SW480 (cell line): ENCODE results near the gene NTSR1.
A peak's percentile ranks its signal among the peaks of the same experiment; 100 is the strongest.

ENCODE experiments used
- DNase-seq: peaks from one replicate; pipeline ENCODE4 v3.0.0-alpha.2; 2016; ENCODE audit warnings: low spot score

Gene NTSR1

GRCh38 chr20:62694106-62694505 lies 14.5 kb upstream of the NTSR1 start:
- DNase-seq = no peak

DNA sequence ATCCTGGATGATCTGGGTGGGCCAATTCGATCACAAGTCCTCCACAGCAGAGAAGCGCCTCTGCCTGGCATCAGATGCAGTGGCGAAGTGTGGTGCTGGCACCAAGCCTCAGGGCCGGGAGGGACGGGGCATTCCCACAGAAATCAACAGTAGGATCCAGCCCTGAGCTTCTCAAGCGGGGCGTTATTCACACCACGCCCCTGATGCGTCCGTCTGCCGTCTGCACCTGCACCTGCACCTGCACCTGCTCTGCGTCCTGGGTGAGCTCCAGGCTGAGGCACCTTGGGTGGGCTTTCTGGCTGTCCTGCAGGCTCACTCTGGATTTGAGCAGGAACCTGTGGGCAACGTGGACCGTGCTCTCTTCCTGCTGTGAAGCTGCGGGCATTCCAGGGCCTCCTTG lies 13.8 kb upstream of the NTSR1 start:
- peak; percentile 44 for DNase-seq

DNA sequence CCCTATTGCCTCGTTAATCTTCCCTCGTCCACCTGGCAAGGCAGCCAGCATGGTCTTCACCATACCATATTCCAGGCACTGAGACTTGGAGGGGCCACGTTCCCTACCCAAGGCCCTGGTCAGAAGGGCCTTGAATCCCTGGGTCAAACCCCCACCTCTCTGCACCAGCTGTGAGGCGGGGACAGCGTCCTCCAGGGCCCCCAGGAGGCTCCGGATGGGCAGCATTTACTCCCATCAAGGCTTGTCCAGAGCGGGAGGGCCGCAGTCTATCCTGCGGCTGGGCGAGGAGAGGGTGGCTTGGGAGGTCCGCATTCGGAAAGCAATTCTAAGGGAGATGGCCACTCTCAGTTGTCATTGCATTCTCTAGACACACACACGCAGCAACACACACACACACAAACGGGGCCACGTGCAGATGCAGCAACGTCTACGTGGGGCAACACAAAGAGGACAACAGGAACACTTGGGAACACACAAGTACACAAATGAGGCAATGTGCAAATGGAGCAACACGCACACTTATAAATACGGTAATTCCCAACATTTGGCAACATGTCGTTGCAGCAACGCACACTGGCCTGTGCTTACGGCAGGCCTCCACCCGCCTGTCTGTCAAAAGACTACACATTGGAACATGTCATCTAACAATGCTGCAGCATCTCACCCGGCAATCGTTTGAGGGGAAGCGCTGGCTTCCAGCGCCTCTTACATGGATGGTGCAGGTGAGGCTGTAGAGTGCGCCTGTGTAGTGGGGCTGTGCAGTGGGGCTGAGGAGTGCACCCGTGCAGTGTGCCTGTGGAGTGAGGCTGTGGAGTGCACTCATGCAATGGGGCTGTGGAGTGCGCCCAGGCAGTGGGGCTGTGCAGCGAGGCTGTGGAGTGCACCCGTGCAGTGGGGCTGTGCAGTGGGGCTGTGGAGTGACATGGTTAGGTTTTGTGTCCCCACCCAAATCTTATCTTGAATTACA lies 12.9 kb upstream of the NTSR1 start:
- DNase-seq = no peak

GRCh38 chr20:62696434-62696957 lies 12.1 kb upstream of the NTSR1 start:
- no peak for DNase-seq

- DNase-seq = no peak
Observed at GRCh38 chr20:62696989-62697388, 11.6 kb upstream of the NTSR1 start.

DNA sequence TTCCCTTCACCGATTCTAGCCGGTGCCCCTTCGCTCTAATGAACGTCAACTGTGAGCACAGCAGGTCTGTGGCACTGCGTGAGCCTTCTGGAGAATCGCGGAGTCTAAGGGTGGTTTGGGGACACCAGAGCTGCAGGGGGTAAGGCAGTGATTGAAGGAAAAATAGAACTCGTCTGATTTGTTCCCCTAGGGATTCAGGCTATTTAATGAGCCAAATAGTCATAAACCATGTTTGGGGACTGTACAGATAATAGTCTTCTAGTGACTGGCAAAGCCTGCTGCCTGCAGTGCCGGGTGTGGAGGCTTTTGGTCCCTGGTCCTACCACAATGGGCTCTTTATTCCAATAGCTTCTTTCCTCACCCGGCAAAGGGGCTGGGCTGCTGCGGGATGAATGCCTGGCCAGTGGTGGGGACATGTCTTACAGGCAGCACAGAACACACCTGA lies 11.1 kb upstream of the NTSR1 start:
- peak; percentile 85 for DNase-seq

- DNase-seq = no peak
Observed at GRCh38 chr20:62698231-62698630, 10.4 kb upstream of the NTSR1 start.

- no peak for DNase-seq
Observed at GRCh38 chr20:62699296-62699695, 9.3 kb upstream of the NTSR1 start.

DNA sequence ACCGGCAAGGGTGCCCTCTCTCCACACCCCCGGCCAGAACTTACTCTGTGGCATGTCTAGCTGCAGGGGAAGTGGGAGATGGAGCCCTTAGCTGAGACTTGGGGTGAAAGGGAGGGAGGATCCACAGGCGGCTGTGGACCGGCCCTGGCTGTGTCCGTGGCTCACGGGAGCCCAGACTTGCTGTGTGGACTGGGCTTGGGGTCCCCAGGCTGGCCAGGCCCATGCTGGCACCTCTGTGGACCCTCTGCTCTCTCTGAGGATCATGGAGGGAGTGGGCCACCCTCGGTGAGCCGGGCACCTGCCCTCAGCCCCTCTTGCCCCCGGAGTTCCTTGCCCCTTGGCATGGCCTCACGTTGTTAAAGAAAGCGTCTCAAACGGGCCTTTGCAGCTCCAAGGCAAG lies 8.9 kb upstream of the NTSR1 start:
- no peak for DNase-seq

DNA sequence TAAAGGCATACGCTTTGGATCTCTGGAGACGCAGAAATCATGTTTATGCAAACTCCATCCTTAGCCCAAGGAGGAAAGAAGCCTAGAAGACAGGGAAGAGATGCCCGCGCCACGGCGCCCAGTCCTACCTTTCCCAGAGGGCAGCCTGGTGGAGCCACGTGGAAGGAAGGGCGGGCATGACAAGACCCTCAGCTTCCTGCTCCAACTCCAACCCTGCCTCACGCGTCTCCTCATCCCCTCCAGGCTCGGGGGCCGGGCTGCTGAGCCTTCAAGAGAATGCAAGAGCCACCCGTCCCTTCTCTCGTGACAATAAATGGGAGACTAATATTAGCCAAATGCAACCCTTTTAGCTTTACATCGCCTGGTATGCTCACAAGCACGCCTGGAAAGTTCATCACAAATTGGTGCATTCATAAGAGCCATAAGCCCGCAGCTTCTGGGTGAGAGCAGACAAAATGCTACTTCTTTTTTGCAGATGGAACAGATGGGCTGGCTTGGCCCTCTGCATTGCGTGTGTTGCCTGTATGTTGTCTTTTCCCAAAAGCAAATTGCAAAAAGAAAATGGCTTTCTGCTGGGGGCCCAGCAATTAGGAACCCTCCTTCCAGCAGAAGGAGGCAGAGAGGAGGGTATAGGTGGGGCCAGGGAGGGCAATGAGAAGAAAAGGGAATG lies 8.2 kb upstream of the NTSR1 start:
- DNase-seq = no peak

- DNase-seq = no peak
Observed at GRCh38 chr20:62701161-62702012, 7.2 kb upstream of the NTSR1 start.

DNA sequence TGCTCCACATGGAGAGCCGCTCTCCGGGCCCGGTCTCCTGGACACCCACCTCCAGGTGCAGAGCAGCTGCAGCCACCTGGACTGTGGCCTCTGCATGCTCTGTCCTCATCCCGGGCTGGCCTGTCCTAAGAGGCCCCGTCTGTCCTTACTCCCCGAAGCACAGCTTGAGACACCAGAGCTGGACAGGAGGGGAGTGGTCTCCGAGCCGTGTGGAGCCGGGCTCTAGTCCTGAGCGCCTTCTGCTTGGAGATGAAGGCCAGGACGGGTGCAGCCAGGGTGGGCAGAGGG lies 6.7 kb upstream of the NTSR1 start:
- DNase-seq = no peak

GRCh38 chr20:62702895-62703852 lies 5.5 kb upstream of the NTSR1 start:
- peak; percentile 88 for DNase-seq

GRCh38 chr20:62703853-62704228 lies 4.8 kb upstream of the NTSR1 start:
- peak; percentile 41 for DNase-seq

GRCh38 chr20:62704341-62704948 lies 4.2 kb upstream of the NTSR1 start:
- peak; percentile 98 for DNase-seq

DNA sequence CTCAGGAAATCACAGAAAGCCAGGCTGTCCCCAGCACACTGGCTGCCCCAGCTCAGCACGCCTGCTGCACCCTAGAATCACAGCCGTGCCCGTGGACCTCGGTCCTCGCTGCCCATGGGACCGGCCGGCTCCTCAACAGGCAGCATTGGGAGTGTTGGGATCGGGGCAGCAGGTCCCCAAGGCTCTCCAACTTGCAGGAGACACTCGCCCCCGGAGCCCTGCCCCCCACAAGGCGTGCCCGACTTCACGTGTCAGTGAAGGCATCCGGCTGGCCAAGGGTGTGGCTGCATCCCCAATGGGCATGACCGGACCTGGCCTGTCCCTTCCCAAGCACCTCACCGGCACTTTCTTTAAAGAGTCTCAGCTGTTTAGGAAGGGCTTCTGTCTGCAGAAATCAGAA lies 3.0 kb upstream of the NTSR1 start:
- peak; percentile 87 for DNase-seq

DNA sequence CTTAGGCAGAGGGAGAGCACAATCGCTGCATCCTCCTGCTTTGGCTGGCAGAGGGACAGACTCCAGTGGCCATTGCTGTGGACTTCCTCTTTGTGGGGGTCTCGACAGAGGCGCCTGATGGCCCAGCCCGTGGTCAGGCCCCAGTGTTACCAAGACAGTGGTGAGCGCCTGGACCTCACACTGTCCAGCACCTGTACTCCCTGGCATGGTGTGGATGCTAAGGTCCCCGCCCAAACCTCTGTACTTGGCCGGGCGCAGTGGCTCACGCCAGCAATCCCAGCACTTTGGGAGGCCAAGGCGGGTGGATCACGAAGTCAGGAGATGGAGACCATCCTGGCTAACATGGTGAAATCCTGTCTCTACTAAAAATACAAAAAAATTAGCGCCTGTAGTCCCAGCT lies 2.3 kb upstream of the NTSR1 start:
- DNase-seq = no peak

- no peak for DNase-seq
Observed at GRCh38 chr20:62706857-62707256, 1.8 kb upstream of the NTSR1 start.

- DNase-seq = peak; percentile 36
Observed at GRCh38 chr20:62707276-62707920, 1.2 kb upstream of the NTSR1 start.

GRCh38 chr20:62707921-62708521 lies 615 bp upstream of the NTSR1 start:
- DNase-seq = peak; percentile 97
